GM18867 (cell line): ENCODE data around the gene PLEKHG7.
A peak's percentile ranks its signal among the peaks of the same experiment; 100 is the strongest.
"Not testable (repeated sequence)": the region's sequence is repeated elsewhere in the genome, so short reads cannot be mapped to it uniquely, and the experiment has no call there.

Experiments used
- ATAC-seq: cut with Tn5 transposase; IDR thresholded peaks from one replicate; pipeline ENCODE4 v1.9.1; 2021; ENCODE audit warnings: mild to moderate bottlenecking, moderate library complexity; ENCODE audit not compliant: unreplicated experiment

PLEKHG7 gene

GRCh38 chr12:92745856-92746550 is 43.2 kb downstream of the PLEKHG7 start:
- no peak for ATAC-seq

- no peak for ATAC-seq
Observed at GRCh38 chr12:92747151-92747550, 44.4 kb downstream of the PLEKHG7 start.

GRCh38 chr12:92749691-92750090 is 46.9 kb downstream of the PLEKHG7 start:
- not testable (repeated sequence) for ATAC-seq

DNA sequence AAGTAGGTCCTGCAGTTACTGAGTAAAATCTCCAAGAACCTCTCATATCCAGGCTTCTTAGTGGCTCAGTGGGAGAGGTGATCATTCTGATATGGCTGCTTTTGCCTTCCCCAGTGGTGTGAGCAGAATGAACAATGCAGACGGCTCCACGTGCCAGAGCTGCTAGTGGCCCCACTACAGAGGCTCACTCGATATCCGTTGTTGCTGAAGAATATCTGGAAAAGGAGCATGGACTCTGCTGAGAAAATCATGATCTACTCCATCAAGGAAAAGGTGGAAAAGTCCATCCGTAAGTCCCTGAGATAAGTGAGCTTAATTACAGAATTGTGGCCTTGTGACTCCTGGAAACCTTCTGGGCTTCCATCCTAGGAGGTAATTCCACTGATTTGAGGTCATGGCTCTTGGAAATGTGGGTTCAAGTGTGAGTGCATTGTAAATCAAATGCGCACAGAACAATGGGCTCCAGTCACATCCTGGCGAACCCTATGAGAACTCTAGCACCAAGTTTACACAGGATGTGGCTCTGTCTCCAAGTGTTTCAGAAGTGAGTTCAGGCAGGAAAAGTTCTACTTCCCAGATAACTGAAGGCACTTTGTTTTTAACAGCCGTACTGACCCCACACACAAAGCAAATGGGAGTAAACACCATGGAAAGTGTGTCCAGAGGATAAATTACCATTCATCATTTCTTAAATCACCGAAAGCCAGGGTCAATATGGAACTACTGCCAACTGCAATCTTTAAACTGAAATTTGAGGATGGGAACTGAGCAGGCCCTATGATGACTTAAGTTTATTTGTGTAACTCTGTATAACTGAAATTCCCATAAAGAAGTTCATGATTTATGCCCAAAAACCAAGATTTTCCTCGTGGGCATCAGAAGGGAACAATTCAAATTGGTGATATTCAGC is 51.4 kb downstream of the PLEKHG7 start:
- ATAC-seq: no peak

DNA sequence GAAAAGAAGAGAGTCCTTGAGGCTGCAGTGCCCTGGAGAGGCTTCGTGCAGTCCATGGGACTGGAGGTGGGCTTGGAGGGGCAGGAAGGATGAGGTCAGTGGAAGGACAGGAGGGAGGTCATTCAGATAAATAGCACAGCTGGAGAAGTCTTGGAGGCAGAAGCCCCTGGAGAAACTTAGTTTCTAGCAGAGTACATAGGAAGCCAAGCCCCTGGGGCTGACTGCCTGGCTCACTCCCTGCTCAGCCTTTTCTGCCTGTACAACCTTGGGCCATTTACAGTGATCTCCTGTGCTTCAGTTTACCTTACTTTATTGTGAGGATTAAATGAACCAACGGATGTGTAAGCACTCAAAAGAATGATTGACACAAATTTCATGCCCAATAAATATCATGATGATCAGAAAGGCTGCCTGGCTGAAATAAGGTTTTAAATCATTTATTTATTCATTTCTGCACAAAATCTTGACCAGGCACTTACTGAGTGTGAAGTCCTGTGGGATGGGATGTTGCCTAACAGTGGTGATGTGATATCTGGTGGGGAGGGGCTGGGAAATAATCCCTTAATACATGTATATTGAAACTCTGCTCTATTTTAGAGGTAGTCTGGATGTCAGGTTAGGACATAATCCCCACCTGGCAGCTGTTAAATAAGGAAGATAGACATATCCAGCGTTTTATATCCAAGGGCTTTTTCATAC is 54.3 kb downstream of the PLEKHG7 start:
- no peak for ATAC-seq

GRCh38 chr12:92757597-92758121 is 54.9 kb downstream of the PLEKHG7 start:
- peak; percentile 81 for ATAC-seq

DNA sequence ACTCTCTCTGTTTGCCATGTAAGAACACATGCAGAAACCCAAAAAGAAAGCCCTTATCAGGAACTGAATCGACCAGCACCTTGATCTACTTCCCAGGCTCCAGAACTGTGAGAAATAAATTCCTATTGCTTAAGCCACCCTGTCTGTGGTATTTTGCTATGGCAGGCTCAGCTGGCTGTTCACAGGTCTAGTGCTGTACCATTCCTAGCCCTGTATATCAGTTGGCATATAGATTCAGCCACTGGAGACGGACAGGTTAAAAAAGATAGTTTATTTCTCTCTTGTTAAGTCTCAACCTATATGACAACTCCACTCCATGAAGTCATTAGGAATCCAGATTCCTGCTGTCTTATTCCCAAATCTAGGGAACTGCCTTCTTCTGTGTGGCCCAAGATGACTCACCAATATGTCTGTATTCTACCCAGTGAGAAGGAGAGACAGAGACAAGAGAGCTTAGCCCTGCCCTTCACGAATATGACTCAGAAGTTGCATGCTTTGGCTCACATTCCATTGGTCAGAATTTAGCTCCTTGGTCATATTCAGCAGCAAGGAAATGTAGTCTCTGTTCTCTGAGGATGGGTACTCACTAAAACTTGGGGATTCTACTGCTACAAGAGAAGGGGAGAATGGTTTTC is 57.0 kb downstream of the PLEKHG7 start:
- ATAC-seq: no peak

- ATAC-seq: no peak
Observed at GRCh38 chr12:92762773-92763172, 60.0 kb downstream of the PLEKHG7 start.

DNA sequence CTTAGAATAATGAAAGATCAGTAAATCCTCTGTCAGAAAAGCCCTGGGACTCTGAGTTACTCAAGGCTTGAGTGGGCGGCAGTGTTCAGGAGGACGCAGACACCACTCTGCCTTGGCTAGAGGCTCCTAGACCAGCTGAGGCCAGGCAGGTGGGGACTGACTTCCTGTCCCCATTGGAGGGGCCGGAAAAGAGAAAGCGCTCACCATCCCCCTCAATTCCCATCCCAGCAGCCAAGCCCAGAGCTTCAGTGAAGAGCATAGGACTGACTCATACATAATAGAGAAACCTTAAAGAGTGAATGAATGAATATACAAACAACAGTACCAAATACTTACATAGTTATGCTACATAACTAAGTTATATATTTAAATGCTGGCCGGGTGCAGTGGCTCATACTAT is 62.0 kb downstream of the PLEKHG7 start:
- ATAC-seq: no peak

DNA sequence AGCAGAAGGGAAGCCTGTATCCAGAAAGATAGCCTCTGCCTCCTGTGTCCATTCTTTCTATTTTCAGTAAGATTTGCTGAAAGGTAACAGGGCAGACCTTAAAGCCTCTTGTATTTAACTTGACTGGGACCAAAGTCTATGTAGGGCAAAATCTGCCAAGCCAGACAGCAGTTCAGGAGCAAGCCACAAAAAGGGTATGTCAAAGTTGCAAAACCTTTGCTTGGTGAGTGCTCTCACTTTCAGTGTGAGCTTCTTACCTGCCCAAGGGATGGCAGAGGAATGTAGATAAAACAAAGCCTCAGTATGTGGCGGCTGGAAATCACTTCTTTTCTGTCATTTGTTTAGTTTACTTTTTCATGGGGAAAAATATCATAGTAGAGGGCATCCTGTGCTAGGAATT is 63.1 kb downstream of the PLEKHG7 start:
- no peak for ATAC-seq

- peak; percentile 83 for ATAC-seq
Observed at GRCh38 chr12:92769124-92769901, 66.5 kb downstream of the PLEKHG7 start.

- no peak for ATAC-seq
Observed at GRCh38 chr12:92771001-92771400, 68.2 kb downstream of the PLEKHG7 start.

GRCh38 chr12:92775416-92775815 is 72.6 kb downstream of the PLEKHG7 start:
- no peak for ATAC-seq

- no peak for ATAC-seq
Observed at GRCh38 chr12:92778525-92778924, 75.7 kb downstream of the PLEKHG7 start.

DNA sequence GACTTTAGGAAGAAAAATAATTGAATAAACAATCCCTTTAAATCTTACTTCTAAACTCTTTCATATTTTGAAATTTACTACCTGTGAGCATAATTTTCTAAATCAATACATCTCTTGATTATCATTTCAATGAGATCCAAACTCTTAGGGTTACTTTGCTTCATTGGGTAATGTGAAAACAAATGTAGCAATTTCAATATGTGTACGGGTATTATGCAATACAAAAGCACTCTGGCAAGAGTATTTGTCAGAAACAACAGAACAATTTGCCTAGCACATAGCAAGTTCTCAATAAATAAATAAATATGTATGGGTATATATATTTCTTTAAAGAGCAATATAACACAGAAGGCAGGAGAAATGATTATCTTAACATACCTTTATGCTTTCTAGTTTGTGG is 77.1 kb downstream of the PLEKHG7 start:
- no peak for ATAC-seq

DNA sequence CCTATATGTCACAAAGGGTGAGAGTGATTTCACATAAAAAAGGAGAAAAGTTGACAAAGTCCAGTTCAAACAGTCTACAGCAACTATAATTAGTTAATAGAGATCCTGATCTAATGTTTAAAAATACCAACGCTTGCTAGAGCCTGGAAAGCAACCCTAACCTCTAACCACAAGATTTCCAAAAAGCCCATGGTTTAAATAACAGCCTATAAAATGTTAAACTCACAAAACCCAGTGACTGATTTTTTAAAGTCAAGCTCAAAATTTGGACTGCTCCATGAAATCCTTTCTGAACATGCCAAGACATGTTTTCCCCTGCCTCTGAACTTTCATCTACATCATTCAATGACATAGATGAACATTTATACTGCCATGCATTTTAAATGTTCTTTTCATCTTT is 81.6 kb downstream of the PLEKHG7 start:
- ATAC-seq: no peak

DNA sequence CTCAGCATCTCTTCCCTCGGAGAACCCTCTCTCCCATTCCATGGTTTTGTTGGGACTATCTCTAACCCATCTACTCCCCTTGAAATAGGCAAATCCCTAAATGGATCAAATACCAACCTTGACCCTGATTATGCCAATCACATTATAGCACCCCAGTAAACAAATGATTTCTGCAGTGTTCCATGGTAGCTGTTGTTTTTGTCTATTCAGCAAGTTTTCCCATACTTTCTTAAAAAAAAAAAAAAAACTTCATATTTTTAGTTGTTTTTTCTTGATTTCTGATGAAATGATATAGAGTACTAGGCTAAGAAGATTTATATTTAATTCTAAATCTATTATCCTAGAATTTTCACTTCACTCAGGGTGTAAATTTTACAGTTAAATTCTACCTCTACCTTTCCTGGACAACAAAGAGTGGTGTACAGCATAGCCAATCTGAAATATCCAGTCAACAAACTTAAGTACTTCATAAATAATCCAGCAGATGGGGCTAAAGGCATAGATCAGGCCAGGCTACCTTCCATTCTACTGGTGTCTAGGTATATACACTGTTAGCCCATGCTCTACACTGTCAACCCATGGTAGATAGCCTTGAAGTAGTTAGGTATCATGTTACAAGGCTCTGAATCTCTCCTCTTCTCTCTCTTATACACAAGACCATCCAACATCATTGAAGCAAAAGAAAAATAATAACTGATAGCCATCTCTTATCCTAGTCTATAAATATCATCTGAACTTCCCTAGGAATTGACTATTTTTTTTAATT is 82.2 kb downstream of the PLEKHG7 start:
- ATAC-seq: peak; percentile 98

DNA sequence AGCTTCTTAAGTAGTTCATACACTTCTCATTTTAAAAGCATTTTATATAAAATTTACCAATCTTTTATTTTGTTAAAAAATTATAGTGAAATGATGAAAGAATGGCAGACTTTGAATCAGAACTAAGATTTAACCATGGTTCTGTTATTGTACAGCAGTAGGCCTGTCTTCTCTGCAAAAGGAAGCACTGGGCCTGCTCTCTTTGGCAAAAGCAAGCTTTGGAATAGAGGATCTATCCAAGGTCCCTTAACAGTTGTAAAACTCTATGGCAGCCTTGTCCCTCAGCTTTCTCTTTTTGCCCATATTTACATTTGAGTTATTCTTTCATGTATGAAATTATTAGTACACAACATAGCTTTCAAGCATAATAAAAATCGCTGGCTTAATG is 82.8 kb downstream of the PLEKHG7 start:
- no peak for ATAC-seq

DNA sequence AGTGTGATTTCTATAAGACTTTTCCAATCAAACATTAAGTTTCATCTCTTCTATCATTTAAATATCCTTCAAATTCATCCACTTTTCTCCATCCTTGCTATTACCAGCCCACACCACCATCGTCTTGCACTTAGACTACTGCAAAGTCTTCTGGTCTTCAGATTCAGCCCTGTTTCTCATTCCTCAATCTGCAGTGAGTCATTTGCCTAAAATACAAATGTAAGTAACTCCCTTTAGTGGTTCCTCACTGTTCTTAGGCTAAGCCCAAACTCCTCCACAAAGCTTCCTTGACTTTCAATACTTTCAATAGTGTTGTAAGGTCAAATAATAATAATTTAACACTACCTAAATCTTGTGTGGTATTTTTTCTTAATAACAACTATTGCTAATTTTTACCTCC is 83.3 kb downstream of the PLEKHG7 start:
- no peak for ATAC-seq
